CD4-positive, alpha-beta T cell treated with Interleukin-6 for 4 hours (primary cell): ENCODE data around the gene BRD9.
"Not testable (repeated sequence)": the region's sequence is repeated elsewhere in the genome, so short reads cannot be mapped to it uniquely, and the experiment has no call there.

Experiments used
- DNase-seq: peaks from one replicate; pipeline ENCODE4 v3.0.0-alpha.2; 2020; ENCODE audit warnings: mixed read lengths

The BRD9 gene

DNA sequence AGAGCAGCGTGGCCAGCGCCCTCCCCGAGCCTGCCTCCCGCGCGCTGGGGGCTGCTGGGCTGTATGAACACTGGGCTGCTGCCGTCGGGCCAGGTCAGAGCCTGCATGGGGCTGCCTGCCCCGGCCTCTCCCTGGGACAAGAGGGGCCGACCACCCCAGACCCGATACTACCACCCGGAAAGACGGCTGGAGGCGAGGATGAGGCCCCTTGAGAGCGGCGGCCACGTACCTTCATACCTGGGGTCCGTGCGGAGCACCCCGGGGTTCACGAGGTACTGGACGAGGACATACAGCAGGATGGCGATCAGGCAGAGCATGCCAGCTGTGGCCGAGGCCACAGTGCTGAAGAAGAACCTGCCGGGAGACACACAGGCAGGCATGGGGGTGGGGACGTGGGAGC, 49.2 kb downstream of the BRD9 start:
- not testable (repeated sequence) for DNase-seq

DNA sequence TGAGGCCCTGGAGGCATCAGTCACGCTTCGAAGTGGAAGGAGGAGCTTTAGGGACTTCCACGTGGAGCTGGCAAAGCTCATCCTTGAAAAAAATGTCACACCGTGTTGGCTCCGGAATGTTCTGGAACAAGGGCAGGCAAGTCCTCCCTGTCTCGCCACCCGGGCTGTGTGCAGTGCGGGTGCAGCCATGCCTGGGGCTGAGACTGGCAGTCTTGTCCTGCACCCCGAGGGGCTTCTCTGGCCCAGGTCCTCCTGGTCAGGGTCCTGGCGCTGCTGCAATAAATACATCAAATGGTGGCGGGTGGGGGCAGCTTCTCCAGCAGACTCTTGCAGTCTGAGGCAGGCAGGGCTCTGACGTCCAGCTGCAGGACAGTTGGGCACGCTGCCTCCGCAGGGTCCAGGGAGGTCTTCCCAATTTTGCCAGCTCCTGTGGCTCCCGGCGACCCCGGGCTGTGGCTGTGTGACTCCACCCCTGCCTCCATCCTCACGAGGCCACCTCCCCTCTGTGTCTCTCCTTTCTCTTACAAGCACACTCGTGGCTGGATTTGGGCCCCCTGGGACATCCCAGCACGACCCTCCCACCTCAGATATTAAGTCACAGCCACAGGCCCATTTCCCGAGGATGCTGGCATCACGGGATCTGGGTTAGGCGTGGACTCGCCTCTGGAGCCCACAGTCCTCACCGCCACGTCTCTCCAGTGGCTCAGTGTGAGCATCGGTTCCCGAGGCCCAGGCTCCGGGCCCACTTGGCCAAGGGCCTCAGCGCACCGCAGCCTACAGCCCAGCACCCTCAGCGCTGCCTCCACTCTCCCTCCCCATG, 50.0 kb downstream of the BRD9 start:
- not testable (repeated sequence) for DNase-seq

DNA sequence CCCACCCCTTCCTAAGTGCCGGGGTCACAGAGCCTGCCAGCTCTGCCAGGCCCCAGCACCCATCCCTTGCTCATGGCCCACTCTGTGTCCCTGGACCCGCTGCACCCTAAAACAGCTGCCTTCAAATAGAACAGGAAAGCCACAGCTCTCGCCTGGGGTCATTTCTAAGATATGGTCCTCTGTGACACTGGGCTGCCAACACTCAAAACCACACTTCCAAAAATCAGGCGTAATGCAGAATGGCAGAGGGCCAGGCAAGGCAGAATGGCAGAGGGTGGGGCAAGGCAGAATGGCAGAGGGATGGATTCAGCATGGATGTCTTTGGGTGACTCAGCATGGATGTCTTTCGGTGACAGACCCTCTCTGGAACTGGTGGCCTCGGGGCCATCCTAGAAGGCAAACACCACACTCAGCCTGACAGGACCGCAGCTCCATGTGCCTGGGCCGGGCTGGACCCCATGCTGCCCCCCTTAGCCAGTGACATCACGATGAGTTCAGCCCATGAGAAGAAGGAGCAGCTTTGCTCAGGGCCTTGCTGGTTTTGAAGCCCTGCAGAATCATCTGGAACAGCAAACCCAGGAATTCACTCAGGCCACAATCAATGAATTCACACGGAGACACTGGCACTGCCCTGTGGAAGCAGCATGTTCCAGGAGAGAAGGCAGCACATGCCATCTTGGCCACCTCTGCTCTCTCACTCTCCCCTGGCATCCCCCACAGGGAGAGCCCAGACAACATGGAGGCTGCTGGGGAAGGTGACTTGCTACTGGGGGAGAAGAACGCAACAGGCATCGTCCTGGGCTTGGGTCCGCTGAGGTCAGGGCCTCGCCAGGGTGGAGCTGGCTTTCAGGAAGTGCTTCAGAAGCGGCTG, 50.8 kb downstream of the BRD9 start:
- DNase-seq = not testable (repeated sequence)

DNA sequence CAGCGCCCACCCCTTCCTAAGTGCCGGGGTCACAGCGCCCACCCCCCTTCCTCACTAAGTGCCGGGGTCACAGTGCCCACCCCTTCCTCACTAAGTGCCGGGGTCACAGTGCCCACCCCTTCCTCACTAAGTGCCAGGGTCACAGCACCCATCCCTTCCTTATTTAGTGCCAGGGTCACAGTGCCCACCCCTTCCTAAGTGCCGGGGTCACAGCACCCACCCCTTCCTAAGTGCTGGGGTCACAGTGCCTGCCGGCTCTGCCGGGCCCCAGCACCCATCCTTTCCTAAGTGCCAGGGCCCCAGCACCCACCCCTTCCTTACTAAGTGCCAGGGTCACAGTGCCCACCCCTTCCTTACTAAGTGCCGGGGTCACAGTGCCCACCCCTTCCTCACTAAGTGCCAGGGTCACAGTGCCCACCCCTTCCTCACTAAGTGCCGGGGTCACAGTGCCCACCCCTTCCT, 51.6 kb downstream of the BRD9 start:
- DNase-seq = not testable (repeated sequence)

DNA sequence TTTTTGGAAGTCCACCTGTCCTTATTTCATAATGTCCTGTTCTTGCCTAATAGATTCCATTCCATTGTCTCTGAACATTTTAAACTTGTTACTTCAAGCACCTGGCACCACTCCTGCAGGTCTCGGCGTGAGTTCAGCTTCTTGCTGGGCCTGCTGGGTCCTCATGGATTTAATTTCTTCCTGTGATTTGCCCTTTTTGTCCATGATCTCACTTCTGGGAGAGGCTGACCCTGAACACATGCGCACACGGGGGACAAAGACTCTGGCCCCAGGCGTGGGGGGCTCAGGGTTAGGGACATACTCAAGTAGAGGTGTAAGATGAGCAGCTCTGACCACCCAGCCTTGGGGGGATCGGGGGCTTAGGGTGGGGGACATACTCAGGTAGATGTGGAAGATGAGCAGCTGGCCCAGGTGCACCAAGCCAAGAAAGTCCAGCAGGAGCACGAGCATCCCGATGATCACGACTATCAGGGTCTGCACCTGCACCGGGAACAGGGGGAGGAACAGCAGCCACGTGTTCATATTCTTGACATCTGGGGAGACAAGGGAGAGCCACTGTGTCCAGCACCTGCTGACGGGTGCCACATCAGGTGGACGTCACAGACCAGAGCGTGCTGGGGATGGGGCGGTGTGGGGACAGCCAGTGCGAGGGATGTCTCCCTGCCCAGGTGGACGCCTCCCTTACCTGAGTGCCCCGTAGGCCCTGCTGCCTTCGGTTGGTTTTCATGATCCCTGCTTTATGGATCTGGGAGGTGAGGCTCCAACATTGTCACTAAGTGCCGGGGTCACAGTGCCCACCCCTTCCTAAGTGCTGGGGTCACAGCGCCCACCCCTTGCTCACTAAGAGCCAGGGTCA, 52.3 kb downstream of the BRD9 start:
- DNase-seq = not testable (repeated sequence)

DNA sequence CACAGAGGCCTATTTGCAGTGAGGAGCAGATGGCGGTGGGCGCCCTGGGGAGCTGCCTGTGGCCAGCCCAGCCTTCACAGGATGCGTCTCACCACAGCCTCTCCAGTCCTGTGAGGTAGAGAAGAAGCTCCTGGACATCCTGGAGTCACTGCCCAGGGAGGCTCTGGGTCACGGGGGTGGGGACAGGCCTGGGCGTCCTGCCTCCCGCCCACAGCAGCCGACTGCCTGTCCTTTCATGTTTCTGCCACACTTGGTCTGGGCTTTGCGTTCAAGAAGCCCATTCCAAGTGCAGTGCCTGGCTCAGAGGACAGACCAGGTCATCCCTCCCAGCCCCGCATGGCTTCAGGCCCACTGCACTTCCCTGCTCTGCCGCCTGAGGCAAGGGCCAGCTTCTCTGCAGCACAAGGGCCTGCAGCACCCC, 54.2 kb downstream of the BRD9 start:
- DNase-seq = not testable (repeated sequence)

DNA sequence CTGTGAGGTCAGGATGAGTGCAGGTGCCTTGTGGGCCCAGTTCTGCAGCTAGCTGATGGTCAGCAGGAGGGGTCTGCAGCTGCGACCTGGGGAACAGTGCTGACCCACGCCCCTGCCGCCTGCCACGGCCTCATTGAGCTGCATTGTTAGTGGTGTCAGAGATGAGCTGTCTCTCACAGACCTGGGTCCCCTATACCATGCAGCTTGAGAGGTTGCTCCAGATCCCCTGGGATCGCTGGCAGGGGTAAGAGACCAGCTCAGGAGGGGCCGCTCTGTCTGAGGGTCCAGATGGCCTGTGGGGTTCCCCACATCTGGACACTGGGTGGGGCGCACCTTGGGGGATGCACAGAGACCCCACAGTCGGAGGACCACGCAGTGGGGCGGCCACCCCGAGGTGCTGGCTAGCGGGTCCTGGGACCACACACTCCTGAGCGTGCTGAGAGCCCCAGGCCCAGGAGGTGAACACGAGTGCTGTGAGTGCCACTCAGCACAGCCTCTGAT, 54.9 kb downstream of the BRD9 start:
- not testable (repeated sequence) for DNase-seq

DNA sequence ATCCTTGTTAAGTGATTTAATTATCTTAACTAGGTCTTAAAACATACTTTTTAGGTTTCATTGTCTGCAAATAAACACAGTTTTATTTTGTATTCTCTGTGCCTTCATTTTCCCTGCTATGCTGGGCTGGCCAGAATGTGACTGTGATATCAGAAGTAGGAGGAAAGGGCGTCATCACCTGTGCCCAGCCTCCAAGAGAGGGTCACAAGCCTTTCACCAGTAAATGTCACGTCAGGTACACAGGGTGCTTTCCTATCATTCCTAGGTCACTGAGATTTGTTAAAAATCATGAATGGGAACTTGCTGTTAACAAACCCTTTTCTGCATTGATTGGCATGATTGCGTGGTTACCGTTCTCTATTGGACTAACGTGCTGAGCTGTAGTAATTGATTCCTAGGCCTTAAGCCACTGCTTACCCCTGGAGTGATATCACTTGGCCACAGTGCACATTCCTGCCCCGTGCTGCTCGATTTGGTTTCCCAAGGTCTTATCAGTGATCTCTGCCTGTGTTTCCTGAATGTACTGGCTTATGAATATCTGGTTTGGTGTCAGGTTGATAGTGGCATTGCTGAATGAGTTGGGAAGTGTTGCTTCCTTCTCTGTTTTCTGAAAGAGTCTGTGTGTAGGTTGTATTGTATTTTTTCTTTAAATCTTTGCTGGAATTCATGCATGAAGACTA, 56.5 kb downstream of the BRD9 start:
- DNase-seq = not testable (repeated sequence)

DNA sequence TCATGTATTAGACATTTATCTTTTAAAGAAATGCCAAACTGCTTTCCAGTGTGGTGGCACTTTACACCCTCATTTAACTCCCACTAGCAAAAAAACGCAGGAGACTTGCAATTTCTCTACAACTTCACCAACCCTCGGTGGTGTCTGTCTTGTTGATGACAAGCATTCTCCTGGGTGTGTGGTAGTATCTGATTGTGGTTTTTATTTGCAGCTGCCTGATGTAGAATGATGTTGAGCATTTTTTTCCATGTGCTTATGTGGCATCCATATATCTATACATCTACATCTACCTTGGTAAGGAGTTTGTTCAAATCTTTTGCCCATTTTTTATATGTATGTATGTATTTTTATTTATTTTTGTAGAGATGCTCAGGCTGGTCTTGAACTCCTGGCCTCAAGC, 58.6 kb downstream of the BRD9 start:
- not testable (repeated sequence) for DNase-seq

DNA sequence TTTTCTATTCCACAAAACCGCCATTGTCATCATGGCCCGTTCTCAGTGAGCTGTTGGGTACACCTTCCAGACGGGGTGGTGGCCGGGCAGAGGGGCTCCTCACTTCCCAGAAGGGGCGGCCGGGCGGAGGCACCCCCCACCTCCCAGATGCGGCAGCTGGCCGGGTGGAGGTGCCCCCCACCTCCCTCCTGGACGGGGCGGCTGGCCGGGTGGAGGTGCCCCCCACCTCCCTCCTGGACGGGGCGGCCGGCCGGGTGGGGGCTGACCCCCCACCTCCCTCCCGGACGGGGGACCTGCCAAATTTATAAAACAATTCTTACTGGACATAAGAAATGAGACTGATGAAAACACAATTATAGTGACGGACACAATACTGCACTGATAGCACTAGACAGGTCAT, 64.4 kb downstream of the BRD9 start:
- not testable (repeated sequence) for DNase-seq

DNA sequence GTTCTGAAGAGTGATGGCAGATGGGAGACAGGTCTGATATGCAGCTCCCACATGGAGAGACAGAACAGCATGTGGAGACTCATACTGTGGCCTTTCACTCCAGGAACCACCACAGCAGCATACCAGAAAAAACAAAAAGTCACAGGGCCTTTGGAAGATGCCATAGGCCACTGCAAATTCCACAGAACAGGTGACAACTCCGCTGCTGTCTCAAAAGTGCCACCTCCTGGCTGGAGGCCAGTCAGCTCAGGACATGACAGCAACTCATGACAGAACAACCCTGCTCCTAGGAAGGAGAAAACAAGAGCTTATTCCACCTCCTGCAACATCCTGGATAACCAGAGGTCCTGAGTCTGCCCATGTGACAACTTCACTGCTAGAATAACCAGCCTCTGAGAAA, 67.1 kb downstream of the BRD9 start:
- DNase-seq = peak; percentile 14

DNA sequence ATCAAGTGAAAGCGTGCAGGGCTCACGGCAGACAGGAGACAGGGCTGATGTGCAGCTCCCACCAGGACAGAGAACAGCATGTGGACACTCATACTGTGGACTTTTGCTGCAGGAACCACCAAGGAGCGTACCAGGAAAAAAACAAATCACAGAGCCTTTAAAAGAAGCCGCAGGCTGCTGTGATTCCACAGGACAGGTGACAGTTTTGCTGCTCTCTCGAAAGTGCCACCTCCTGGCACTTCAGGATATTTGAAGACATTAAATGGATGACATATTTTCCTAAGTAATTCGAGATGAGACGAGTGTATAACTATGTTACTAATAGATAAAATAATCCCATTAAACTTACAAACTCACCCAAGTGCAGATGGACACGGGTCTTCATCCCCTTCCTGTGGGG, 71.1 kb downstream of the BRD9 start:
- DNase-seq = no peak

DNA sequence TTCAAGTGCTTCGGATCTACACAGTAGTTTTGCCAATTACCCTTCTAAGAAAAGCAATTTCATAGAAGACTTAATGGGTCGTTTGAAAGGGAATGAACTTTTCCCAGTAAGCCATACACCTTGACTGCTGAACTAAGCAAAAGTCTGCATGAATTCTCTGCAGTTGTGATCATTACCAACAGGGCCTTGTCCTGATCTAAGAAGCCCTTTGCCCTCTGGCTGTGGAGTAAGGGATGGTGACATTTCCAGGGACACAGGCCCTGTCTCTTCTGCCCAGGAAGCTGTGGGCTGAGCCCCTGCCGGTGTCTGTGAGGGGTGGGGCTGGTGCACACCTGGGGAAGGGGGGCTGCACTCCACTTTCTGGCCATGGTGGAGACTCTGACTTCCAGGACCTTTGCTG, 72.4 kb downstream of the BRD9 start:
- no peak for DNase-seq

DNA sequence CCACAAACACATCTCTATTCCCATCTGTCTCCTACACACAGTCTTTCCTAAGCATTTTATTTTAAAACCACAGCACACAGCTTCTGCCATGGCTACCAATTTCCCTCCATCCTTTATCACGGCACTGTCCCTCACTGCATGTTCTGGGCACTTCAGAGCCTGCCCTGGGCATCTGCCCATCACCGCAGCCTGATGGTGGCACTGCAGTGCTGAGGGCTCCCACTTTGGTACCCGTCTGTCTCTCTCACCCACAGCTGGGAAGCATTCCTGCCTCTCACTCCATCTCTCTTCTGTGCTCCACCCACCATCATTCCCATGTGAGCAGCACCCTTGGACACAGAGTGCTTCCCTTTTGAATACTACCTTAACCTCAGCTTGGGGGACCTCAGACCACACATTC, 73.5 kb downstream of the BRD9 start:
- no peak for DNase-seq

DNA sequence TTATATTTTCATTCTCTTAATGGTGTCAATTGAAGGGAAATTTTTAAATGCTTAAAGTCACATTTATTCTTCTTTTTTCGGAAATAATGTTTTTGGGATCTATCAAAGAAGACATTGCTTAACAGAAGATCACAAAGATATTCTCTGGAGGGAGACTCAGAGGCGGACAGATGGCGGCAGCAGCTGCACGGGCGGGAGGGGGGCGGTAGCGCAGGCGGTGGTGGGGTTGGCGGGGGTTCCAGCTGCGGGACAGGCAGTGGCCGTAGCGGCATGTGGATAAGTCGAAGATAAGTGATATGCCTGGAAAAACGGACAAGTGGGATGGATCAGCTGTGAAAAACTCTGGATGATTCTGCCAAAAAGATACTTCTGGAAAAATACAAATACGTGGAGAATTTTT, 76.4 kb downstream of the BRD9 start:
- DNase-seq = no peak

DNA sequence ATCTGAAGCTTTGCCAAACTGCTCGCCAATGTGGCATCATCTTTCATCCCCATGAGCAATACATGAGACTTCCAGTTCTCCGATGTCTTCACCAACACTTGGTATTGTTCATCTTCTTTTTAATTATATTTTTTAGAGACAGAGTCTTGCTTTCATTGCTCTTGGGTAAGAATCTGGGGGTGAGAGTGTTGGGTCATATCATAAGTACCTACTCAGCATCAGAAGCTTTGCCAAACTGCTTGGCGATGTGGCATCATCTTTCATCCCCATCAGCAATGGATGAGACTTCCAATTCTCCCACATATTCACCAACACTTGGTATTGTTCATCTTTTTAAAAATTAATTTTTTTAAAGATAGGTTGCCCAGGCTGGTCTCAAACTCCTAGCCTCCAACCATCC, 77.2 kb downstream of the BRD9 start:
- no peak for DNase-seq
